ENCODE data around the gene FOCAD. TPM values are rescaled to one million over a fixed set of nuclear protein-coding genes. Genes with fewer than 3 reads are reported as not detected.

FOCAD gene
- total RNA-seq, 4 donors from 2014 or later = 49.3 to 139 (median 92.8) TPM

- intact Hi-C loops (cut with DNase I) = no loop called here
- TF ChIP-seq CTCF (IDR thresholded peaks at IDR 0.05) = no peak
- no peak for TF ChIP-seq POLR2A (IDR thresholded peaks at IDR 0.05)
- WGBS, 2 donors = 84 to 91% methylated on average over 1 of the region's 1 CpG
- H3K36me3 ChIP-seq = no peaks in the 10 kb centered on the region
- H3K27me3 ChIP-seq = no peaks in the 10 kb centered on the region
- peaks cover 0 to 2% of the 10 kb centered on the region in 2 donors for H3K4me1 ChIP-seq
- DNase-seq = no peak
- H3K9me3 ChIP-seq = no peaks in the 10 kb centered on the region
- no peak overlapping the region for H3K4me3 ChIP-seq (replicated peaks in 1 of 3)
- no peak overlapping the region for H3K27ac ChIP-seq
These were observed 220.9 kb downstream of the FOCAD start for GRCh38 chr9:20904995-20905394.

- intact Hi-C loops (cut with DNase I) = no loop called here
- WGBS, 2 donors = 83 to 92% methylated on average over 1 of the region's 1 CpG
These were observed 222.3 kb downstream of the FOCAD start for GRCh38 chr9:20906326-20906725.

GRCh38 chr9:20908461-20908860 is 224.4 kb downstream of the FOCAD start:
- Histone ChIP-seq H3K4me3 (replicated peaks in 1 of 3) (no peak overlapping the region), H3K4me1 (no peaks in the 10 kb centered on the region), H3K27ac (no peak overlapping the region), H3K36me3 (no peaks in the 10 kb centered on the region), H3K9me3 (no peaks in the 10 kb centered on the region), H3K27me3 (no peaks in the 10 kb centered on the region)
- no peak for DNase-seq
- TF ChIP-seq POLR2A (IDR thresholded peaks at IDR 0.05) = no peak
- no peak for TF ChIP-seq CTCF (IDR thresholded peaks at IDR 0.05)
- intact Hi-C loops (cut with DNase I) = no loop called here
- 44 to 95% methylated on average over 2 of the region's 2 CpGs for WGBS, 2 donors

More at GRCh38 chr9:20906326-20906725, 222.3 kb downstream of the FOCAD start:
- H3K4me3 ChIP-seq (replicated peaks in 1 of 3) = no peak overlapping the region
- H3K9me3 ChIP-seq = no peaks in the 10 kb centered on the region
- no peaks in the 10 kb centered on the region for H3K36me3 ChIP-seq
- DNase-seq = no peak
- no peaks in the 10 kb centered on the region for H3K27me3 ChIP-seq
- H3K4me1 ChIP-seq = no peaks in the 10 kb centered on the region
- H3K27ac ChIP-seq = no peak overlapping the region
- TF ChIP-seq POLR2A (IDR thresholded peaks at IDR 0.05) (no peak), CTCF (IDR thresholded peaks at IDR 0.05) (no peak)

GRCh38 chr9:20914556-20914955 is 230.5 kb downstream of the FOCAD start:
- TF ChIP-seq CTCF (IDR thresholded peaks at IDR 0.05) = no peak
- no peak for TF ChIP-seq POLR2A (IDR thresholded peaks at IDR 0.05)
- WGBS, 2 donors = 96 to 99% methylated on average over 6 of the region's 6 CpGs

GRCh38 chr9:20921362-20921761 is 237.3 kb downstream of the FOCAD start:
- no peak for DNase-seq
- H3K4me1 ChIP-seq = peaks cover 0 to 5% of the 10 kb centered on the region in 2 donors
- no peak for TF ChIP-seq CTCF (IDR thresholded peaks at IDR 0.05)
- no peak for TF ChIP-seq POLR2A (IDR thresholded peaks at IDR 0.05)
- intact Hi-C loops (cut with DNase I) = no loop called here
- H3K36me3 ChIP-seq = no peaks in the 10 kb centered on the region
- no peak overlapping the region for H3K27ac ChIP-seq
- H3K9me3 ChIP-seq = no peaks in the 10 kb centered on the region
- H3K4me3 ChIP-seq (replicated peaks in 1 of 3) = no peak overlapping the region
- WGBS, 2 donors = 84 to 100% methylated on average over 1 of the region's 1 CpG
- H3K27me3 ChIP-seq = no peaks in the 10 kb centered on the region

More at GRCh38 chr9:20914556-20914955, 230.5 kb downstream of the FOCAD start:
- H3K27ac ChIP-seq = no peak overlapping the region
- H3K4me3 ChIP-seq (replicated peaks in 1 of 3) = no peak overlapping the region
- no peaks in the 10 kb centered on the region for H3K27me3 ChIP-seq
- intact Hi-C loops (cut with DNase I) = no loop called here
- no peaks in the 10 kb centered on the region for H3K4me1 ChIP-seq
- no peaks in the 10 kb centered on the region for H3K36me3 ChIP-seq
- DNase-seq = no peak
- no peaks in the 10 kb centered on the region for H3K9me3 ChIP-seq
